ENCODE data around the gene PEDS1. TPM values are rescaled to one million over a fixed set of nuclear protein-coding genes. Genes with fewer than 3 reads are reported as not detected.

Gene PEDS1
- total and polyA plus RNA-seq, 2 of the 13 experiments (the other 11 are each of a cell fraction or from before 2014, with no cell fraction given): 30.5 to 93.9 TPM

DNA sequence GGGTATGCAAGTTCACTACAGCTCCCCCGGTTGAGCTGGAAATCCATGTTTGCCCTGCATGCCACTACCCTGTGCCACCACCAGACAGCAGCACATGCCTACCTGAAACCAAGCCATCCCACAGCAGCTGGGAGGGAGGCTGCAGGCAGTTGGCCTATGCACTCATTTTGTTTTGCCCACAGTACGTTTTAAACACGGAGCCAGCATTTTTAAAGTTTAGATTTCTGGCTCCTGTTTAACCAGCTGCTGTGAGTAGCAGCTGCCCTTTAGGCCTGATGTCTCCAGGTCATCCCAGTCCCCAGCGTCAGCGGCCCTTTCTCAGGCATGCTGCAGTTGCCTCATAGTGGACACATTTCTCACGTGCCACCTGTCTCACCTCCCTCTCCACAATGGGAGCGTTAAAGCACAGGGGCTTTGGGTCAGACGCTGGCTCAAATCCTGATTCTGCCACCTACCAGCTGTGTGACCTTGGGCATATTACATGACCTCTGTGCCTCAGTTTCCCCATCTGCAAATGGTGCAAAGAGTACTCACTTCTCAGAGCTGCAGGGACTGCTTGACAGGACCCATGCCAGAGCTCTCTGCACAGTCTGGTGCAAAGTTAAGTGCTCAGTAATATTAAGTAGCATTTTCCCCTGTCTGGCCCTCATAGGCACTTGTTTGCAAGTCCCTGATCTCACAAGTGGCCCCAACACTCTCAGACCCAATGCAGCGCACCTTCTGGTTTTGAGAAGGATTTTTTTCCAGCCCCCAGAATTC is 32.4 kb downstream of the PEDS1 start (continued):
- TF ChIP-seq FOXA1 (IDR thresholded peaks at IDR 0.05) (no peak), FOXA1 (CRISPR knock-in tag; IDR thresholded peaks at IDR 0.05) (peak; percentile 48; the same call in 1 of the 2 replicates), ZSCAN21 (CRISPR knock-in tag; IDR thresholded peaks at IDR 0.05; ENCODE audit: borderline replicate concordance) (peak; percentile 87), HCFC1 (IDR thresholded peaks at IDR 0.05; ENCODE audit: low read depth, low read length) (peak; percentile 28; the same call in 1 of the 2 replicates), ZNF564 (CRISPR knock-in tag; IDR thresholded peaks at IDR 0.05) (no peak; the same call in 1 of the 2 replicates), ZNF598 (CRISPR knock-in tag; IDR thresholded peaks at IDR 0.05; ENCODE audit: borderline replicate concordance) (peak; percentile 16; the same call in 1 of the 2 replicates), NFE2L1 (CRISPR knock-in tag; IDR thresholded peaks at IDR 0.05; ENCODE audit: borderline replicate concordance) (no peak), FOXK1 (CRISPR knock-in tag; IDR thresholded peaks at IDR 0.05; ENCODE audit: borderline replicate concordance, low read depth) (0 out of 2 replicates have a peak, but pooled peaks have one; percentile 53), TRIM24 (CRISPR knock-in tag; IDR thresholded peaks at IDR 0.05) (no peak), RAD21 (CRISPR knock-in tag; IDR thresholded peaks at IDR 0.05) (peak; percentile 99), LCORL (IDR thresholded peaks at IDR 0.05) (no peak), LCORL (CRISPR knock-in tag; IDR thresholded peaks at IDR 0.05) (peak; percentile 97), RNF2 (conservative IDR thresholded peaks at IDR 0.05; ENCODE audit: low read depth) (peak; percentile 78; the same call in 1 of the 2 replicates), MXI1 (IDR thresholded peaks at IDR 0.05; ENCODE audit: borderline replicate concordance, low read depth, low read length) (peak; percentile 50; the same call in 1 of the 3 replicates), HHEX (CRISPR knock-in tag; IDR thresholded peaks at IDR 0.05) (0 out of 2 replicates have a peak, but pooled peaks have one; percentile 20), ZBTB38 (CRISPR knock-in tag; IDR thresholded peaks at IDR 0.05) (peak; percentile 88; the same call in 1 of the 2 replicates), CBX5 (CRISPR knock-in tag; IDR thresholded peaks at IDR 0.05; ENCODE audit: borderline replicate concordance) (0 out of 2 replicates have a peak, but pooled peaks have one; percentile 24), RXRA (CRISPR knock-in tag; IDR thresholded peaks at IDR 0.05) (peak; percentile 87), YEATS2 (CRISPR knock-in tag; IDR thresholded peaks at IDR 0.05; ENCODE audit: borderline replicate concordance) (peak; percentile 68; the same call in 1 of the 2 replicates), NRL (CRISPR knock-in tag; IDR thresholded peaks at IDR 0.05; ENCODE audit: borderline replicate concordance) (peak; percentile 69; the same call in 1 of the 2 replicates), ZNF232 (CRISPR knock-in tag; IDR thresholded peaks at IDR 0.05; ENCODE audit: borderline replicate concordance) (peak; percentile 58; the same call in 1 of the 2 replicates)
- TF ChIP-seq, protein P1, sequence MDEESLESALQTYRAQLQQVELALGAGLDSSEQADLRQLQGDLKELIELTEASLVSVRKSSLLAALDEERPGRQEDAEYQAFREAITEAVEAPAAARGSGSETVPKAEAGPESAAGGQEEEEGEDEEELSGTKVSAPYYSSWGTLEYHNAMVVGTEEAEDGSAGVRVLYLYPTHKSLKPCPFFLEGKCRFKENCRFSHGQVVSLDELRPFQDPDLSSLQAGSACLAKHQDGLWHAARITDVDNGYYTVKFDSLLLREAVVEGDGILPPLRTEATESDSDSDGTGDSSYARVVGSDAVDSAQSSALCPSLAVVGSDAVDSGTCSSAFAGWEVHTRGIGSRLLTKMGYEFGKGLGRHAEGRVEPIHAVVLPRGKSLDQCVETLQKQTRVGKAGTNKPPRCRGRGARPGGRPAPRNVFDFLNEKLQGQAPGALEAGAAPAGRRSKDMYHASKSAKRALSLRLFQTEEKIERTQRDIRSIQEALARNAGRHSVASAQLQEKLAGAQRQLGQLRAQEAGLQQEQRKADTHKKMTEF (CRISPR knock-in tag; IDR thresholded peaks at IDR 0.05): peak; percentile 78
- TF ChIP-seq, protein P2, sequence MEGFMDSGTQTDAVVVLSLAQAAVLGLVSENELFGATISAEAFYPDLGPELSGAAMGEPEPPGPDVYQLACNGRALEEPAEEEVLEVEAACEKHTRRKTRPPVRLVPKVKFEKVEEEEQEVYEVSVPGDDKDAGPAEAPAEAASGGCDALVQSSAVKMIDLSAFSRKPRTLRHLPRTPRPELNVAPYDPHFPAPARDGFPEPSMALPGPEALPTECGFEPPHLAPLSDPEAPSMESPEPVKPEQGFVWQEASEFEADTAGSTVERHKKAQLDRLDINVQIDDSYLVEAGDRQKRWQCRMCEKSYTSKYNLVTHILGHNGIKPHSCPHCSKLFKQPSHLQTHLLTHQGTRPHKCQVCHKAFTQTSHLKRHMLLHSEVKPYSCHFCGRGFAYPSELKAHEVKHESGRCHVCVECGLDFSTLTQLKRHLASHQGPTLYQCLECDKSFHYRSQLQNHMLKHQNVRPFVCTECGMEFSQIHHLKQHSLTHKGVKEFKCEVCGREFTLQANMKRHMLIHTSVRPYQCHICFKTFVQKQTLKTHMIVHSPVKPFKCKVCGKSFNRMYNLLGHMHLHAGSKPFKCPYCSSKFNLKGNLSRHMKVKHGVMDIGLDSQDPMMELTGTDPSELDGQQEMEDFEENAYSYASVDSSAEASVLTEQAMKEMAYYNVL (CRISPR knock-in tag; IDR thresholded peaks at IDR 0.05; ENCODE audit: borderline replicate concordance): 0 out of 2 replicates have a peak, but pooled peaks have one; percentile 42
- TF ChIP-seq, protein P3, sequence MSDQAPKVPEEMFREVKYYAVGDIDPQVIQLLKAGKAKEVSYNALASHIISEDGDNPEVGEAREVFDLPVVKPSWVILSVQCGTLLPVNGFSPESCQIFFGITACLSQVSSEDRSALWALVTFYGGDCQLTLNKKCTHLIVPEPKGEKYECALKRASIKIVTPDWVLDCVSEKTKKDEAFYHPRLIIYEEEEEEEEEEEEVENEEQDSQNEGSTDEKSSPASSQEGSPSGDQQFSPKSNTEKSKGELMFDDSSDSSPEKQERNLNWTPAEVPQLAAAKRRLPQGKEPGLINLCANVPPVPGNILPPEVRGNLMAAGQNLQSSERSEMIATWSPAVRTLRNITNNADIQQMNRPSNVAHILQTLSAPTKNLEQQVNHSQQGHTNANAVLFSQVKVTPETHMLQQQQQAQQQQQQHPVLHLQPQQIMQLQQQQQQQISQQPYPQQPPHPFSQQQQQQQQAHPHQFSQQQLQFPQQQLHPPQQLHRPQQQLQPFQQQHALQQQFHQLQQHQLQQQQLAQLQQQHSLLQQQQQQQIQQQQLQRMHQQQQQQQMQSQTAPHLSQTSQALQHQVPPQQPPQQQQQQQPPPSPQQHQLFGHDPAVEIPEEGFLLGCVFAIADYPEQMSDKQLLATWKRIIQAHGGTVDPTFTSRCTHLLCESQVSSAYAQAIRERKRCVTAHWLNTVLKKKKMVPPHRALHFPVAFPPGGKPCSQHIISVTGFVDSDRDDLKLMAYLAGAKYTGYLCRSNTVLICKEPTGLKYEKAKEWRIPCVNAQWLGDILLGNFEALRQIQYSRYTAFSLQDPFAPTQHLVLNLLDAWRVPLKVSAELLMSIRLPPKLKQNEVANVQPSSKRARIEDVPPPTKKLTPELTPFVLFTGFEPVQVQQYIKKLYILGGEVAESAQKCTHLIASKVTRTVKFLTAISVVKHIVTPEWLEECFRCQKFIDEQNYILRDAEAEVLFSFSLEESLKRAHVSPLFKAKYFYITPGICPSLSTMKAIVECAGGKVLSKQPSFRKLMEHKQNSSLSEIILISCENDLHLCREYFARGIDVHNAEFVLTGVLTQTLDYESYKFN (CRISPR knock-in tag; conservative IDR thresholded peaks at IDR 0.05): peak; percentile 40; the same call in 1 of the 2 replicates

Measured in HepG2 (cell line).